Measurements from ENCODE around the gene EEPD1. TPM values are rescaled to one million over a fixed set of nuclear protein-coding genes. Genes with fewer than 3 reads are reported as not detected.
"Not testable (repeated sequence)": the region's sequence is repeated elsewhere in the genome, so short reads cannot be mapped to it uniquely, and the experiment has no call there.

Gene EEPD1
- polyA plus RNA-seq, 1 of the 3 experiments (the other 2 are of a cell fraction), result 5.0 TPM

GRCh38 chr7:36119983-36120646, 32.9 kb upstream of the EEPD1 start:
- 83% methylated on average over 13 of the region's 13 CpGs for WGBS (ENCODE audit: low lambda C conversion rate)
- H3F3A ChIP-seq (replicated peaks; ENCODE audit: insufficient read depth), result peaks cover 26% of the 10 kb centered on the region
- H3K27ac ChIP-seq (ENCODE audit: low read depth in 2 of 2, low read length in 1 of 2); DNase-seq; H3K9me2 ChIP-seq; H3K79me2 ChIP-seq (ENCODE audit: insufficient read depth); H3K9ac ChIP-seq; H3K36me3 ChIP-seq (replicated peaks in 1 of 2; ENCODE audit: control insufficient read depth in 1 of 2, insufficient read depth in 2 of 2, low read length in 1 of 2); H3K4me3 ChIP-seq (ENCODE audit: low read depth in 2 of 2, low read length in 1 of 2); H3K9me3 ChIP-seq; H2AFZ ChIP-seq (ENCODE audit: low read depth); H4K20me1 ChIP-seq (ENCODE audit: insufficient read depth); POLR2A ChIA-PET; H3K4me2 ChIP-seq; H3K27me3 ChIP-seq (ENCODE audit: insufficient read depth): not testable (repeated sequence)
- CTCF ChIA-PET, result interaction anchor here (0.9 to 3.7 kb wide), 4 partner anchors 135 to 199 kb away, joined by 3 to 14 read pairs (median 3); no protein-coding TSS in a partner anchor
- H3K4me1 ChIP-seq (ENCODE audit: control insufficient read depth in 1 of 2, insufficient read depth in 2 of 2, low read depth in 1 of 2, low read length in 1 of 2), result peaks cover 23 to 29% of the 10 kb centered on the region in 2 experiments

GRCh38 chr7:36125630-36126029, 27.4 kb upstream of the EEPD1 start:
- POLR2A ChIA-PET; H3K79me2 ChIP-seq (ENCODE audit: insufficient read depth); H3K27ac ChIP-seq (ENCODE audit: low read depth in 2 of 2, low read length in 1 of 2); CTCF ChIA-PET; H3F3A ChIP-seq (replicated peaks; ENCODE audit: insufficient read depth); H3K4me1 ChIP-seq (ENCODE audit: control insufficient read depth in 1 of 2, insufficient read depth in 2 of 2, low read depth in 1 of 2, low read length in 1 of 2); H3K27me3 ChIP-seq (ENCODE audit: insufficient read depth); H3K9me2 ChIP-seq; H2AFZ ChIP-seq (ENCODE audit: low read depth); H4K20me1 ChIP-seq (ENCODE audit: insufficient read depth); H3K36me3 ChIP-seq (replicated peaks in 1 of 2; ENCODE audit: control insufficient read depth in 1 of 2, insufficient read depth in 2 of 2, low read length in 1 of 2); H3K4me2 ChIP-seq; H3K4me3 ChIP-seq (ENCODE audit: low read depth in 2 of 2, low read length in 1 of 2); H3K9me3 ChIP-seq; DNase-seq; H3K9ac ChIP-seq: not testable (repeated sequence)
- 89% methylated on average over 2 of the region's 2 CpGs for WGBS (ENCODE audit: low lambda C conversion rate)

- Histone ChIP-seq H3K36me3 (replicated peaks in 1 of 2; ENCODE audit: control insufficient read depth in 1 of 2, insufficient read depth in 2 of 2, low read length in 1 of 2) (no peaks in the 10 kb centered on the region), H3K9ac (no peak overlapping the region), H3F3A (replicated peaks; ENCODE audit: insufficient read depth) (peaks cover 9% of the 10 kb centered on the region), H3K4me1 (ENCODE audit: control insufficient read depth in 1 of 2, insufficient read depth in 2 of 2, low read depth in 1 of 2, low read length in 1 of 2) (peaks cover 0 to 2% of the 10 kb centered on the region in 2 experiments; a peak in 3 of 4 replicates), H3K4me3 (ENCODE audit: low read depth in 2 of 2, low read length in 1 of 2) (no peak overlapping the region), H3K9me2 (no peaks in the 10 kb centered on the region), H4K20me1 (ENCODE audit: insufficient read depth) (no peaks in the 10 kb centered on the region), H3K9me3 (no peaks in the 10 kb centered on the region), H3K79me2 (ENCODE audit: insufficient read depth) (no peaks in the 10 kb centered on the region), H3K27me3 (ENCODE audit: insufficient read depth) (no peaks in the 10 kb centered on the region), H2AFZ (ENCODE audit: low read depth) (no peak overlapping the region), H3K27ac (ENCODE audit: low read depth in 2 of 2, low read length in 1 of 2) (no peak overlapping the region), H3K4me2 (no peak overlapping the region)
- POLR2A ChIA-PET, result no interaction called here
- no peak for DNase-seq
- CTCF ChIA-PET, result interaction anchor here (1.0 to 1.6 kb wide), 5 partner anchors 8 to 164 kb away, joined by 3 to 7 read pairs (median 4); no protein-coding TSS in a partner anchor
- 93% methylated on average over 4 of the region's 4 CpGs for WGBS (ENCODE audit: low lambda C conversion rate)
- no peak for TF ChIP-seq RCOR1 (IDR thresholded peaks at IDR 0.05; ENCODE audit: low read length)
These were observed 25.8 kb upstream of the EEPD1 start for GRCh38 chr7:36127075-36127740.

GRCh38 chr7:36128448-36129047, 24.5 kb upstream of the EEPD1 start:
- peak overlapping the region in 1 of 2 experiments; percentile 27; a peak in 1 of 4 replicates for H3K4me3 ChIP-seq (ENCODE audit: low read depth in 2 of 2, low read length in 1 of 2)
- no peak for TF ChIP-seq MXI1 (IDR thresholded peaks at IDR 0.05; ENCODE audit: low read depth, low read length)
- TF ChIP-seq YY1 (IDR thresholded peaks at IDR 0.05; ENCODE audit: low read depth), result peak; percentile 74
- TF ChIP-seq POLR2AphosphoS5 (IDR thresholded peaks at IDR 0.05; ENCODE audit: low read depth, low read length), result no peak; the same call in 1 of the 2 replicates
- no peak for TF ChIP-seq GABPA (IDR thresholded peaks at IDR 0.05; ENCODE audit: low read depth)
- TF ChIP-seq REST (IDR thresholded peaks at IDR 0.05; ENCODE audit: low read depth, low read length), result no peak
- no peak for TF ChIP-seq IRF3 (IDR thresholded peaks at IDR 0.05; ENCODE audit: low read depth, low read length)

More at GRCh38 chr7:36128448-36129047, 24.5 kb upstream of the EEPD1 start:
- peak overlapping the region; percentile 12; the same call in 1 of the 2 replicates for H3K9ac ChIP-seq
- peaks cover 0 to 2% of the 10 kb centered on the region in 2 experiments; a peak in 3 of 4 replicates for H3K4me1 ChIP-seq (ENCODE audit: control insufficient read depth in 1 of 2, insufficient read depth in 2 of 2, low read depth in 1 of 2, low read length in 1 of 2)
- no peaks in the 10 kb centered on the region for H3K36me3 ChIP-seq (replicated peaks in 1 of 2; ENCODE audit: control insufficient read depth in 1 of 2, insufficient read depth in 2 of 2, low read length in 1 of 2)
- H3K27me3 ChIP-seq (ENCODE audit: insufficient read depth), result no peaks in the 10 kb centered on the region
- peak overlapping the region in 1 of 2 experiments; percentile 85; a peak in 2 of 4 replicates for H3K27ac ChIP-seq (ENCODE audit: low read depth in 2 of 2, low read length in 1 of 2)
- H3K9me3 ChIP-seq, result no peaks in the 10 kb centered on the region
- H3K79me2 ChIP-seq (ENCODE audit: insufficient read depth), result no peaks in the 10 kb centered on the region
- DNase-seq, result peak; percentile 37
- POLR2A ChIA-PET, result no interaction called here
- no peaks in the 10 kb centered on the region for H3K9me2 ChIP-seq
- H4K20me1 ChIP-seq (ENCODE audit: insufficient read depth), result no peaks in the 10 kb centered on the region
- 31% methylated on average over 10 of the region's 10 CpGs for WGBS (ENCODE audit: low lambda C conversion rate)
- peaks cover 9% of the 10 kb centered on the region for H3F3A ChIP-seq (replicated peaks; ENCODE audit: insufficient read depth)
- H2AFZ ChIP-seq (ENCODE audit: low read depth), result peak overlapping the region; percentile 66; the same call in 1 of the 2 replicates
- peak overlapping the region; percentile 44 for H3K4me2 ChIP-seq
- CTCF ChIA-PET, result interaction anchor here (0.6 to 1.1 kb wide), 8 partner anchors 10 to 223 kb away, joined by 3 to 5 read pairs (median 3); no protein-coding TSS in a partner anchor

Measured in SK-N-SH (cell line).